ENCODE data around the gene BRCC3. TPM values are rescaled to one million over a fixed set of nuclear protein-coding genes. Genes with fewer than 3 reads are reported as not detected.

The BRCC3 gene
- total and polyA plus RNA-seq, 10 of the 15 experiments (the other 5 are each of a cell fraction or from before 2014, with no cell fraction given): 15.5 to 57.5 (median 35.6) TPM

- TF ChIP-seq EGR1 (IDR thresholded peaks at IDR 0.05; ENCODE audit: borderline replicate concordance in 1 of 2, low read depth in 2 of 2, low read length in 2 of 2) (peak in 1 of 2 experiments; percentile 92; a peak in 2 of 3 replicates), CREB1 (IDR thresholded peaks at IDR 0.05; ENCODE audit: low read depth) (peak; percentile 3; the same call in 1 of the 2 replicates), BACH1 (IDR thresholded peaks at IDR 0.05; ENCODE audit: borderline replicate concordance) (0 out of 2 replicates have a peak, but pooled peaks have one; percentile 10), ZNF217 (IDR thresholded peaks at IDR 0.05) (no peak), CEBPB (IDR thresholded peaks at IDR 0.05; ENCODE audit: borderline replicate concordance in 1 of 2, low read depth in 2 of 2, low read length in 2 of 2) (no peak), ZNF687 (IDR thresholded peaks at IDR 0.05) (0 out of 2 replicates have a peak, but pooled peaks have one; percentile 27), YY1 (IDR thresholded peaks at IDR 0.05; ENCODE audit: low read depth, low read length) (peak; percentile 93), RB1 (IDR thresholded peaks at IDR 0.05; ENCODE audit: borderline replicate concordance) (no peak)
Observed at GRCh38 chrX:155070975-155071693, at the start of gene BRCC3, which contains the start of the genes CMC4 and MTCP1 (continued).
